SK-N-SH treated with all-trans-retinoic acid at 6 μM for 48 hours (cell line): ENCODE data around the gene FAAP100.

Source experiments
- BACH2 ChIP-seq: fragments of 250-450 bp; sonication (Bioruptor Pico); IDR thresholded peaks from 2 replicates; pipeline ENCODE4 v1.9.0; 2021; ENCODE audit warnings: mild to moderate bottlenecking, borderline replicate concordance
- CREB5 ChIP-seq: fragments of 250-450 bp; sonication (Bioruptor Pico); IDR thresholded peaks from 2 replicates; pipeline ENCODE4 v1.5.1; 2020; ENCODE audit warnings: low read depth, mild to moderate bottlenecking, moderate library complexity
- ZFP3 ChIP-seq: fragments of 250-450 bp; sonication (Bioruptor Pico); IDR thresholded peaks from 2 replicates; pipeline ENCODE4 v1.5.0; 2020; ENCODE audit warnings: mild to moderate bottlenecking, moderate library complexity

GRCh38 chr17:81579298-81579697, 27.1 kb upstream of the FAAP100 start:
- no peak for TF ChIP-seq BACH2 (CRISPR knock-in tag)
- no peak for TF ChIP-seq CREB5
- no peak for TF ChIP-seq ZFP3 (CRISPR knock-in tag)
